ENCODE results near the gene FGR. TPM values are rescaled to one million over a fixed set of nuclear protein-coding genes. Genes with fewer than 3 reads are reported as not detected.

FGR gene
- total and polyA plus RNA-seq, 2 experiments from 2014 or later = 0.53 to 0.56 TPM

DNA sequence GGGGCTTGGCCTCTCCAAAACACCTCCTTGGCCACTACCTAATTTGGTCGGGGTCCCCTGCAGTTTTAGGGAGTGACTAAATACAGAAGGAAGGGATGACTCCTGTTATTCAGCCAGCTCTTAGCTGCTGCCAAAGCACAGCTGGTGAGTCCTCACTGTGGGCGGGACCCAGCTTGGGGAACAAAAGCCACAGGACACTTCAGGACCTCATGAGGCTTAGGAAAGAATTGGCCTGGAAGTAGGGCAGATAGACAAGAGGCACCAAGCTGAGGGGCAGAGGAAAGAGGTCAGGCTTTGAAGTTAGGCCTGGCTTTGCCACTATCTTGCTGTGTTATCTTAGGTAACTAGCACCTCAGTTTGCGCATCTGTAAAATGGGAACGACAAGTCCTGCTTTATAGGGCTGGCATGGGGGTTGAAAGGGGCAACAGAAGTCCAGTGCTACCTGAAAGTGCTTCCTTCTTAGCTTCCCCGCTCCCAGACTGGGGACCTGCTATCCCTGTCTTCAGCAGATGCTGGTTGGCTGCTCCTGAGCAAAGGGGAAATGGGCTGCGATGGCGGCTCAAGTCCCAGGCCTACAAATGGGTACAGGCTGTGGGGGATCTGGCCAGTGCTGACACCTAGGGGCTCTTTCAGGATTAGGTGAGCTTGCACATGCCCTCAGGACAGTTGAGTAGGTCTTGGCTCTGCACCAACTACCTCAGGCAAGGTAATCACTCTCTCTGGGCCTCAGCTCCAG is 21.3 kb upstream of the FGR start:
- Histone ChIP-seq H3K36me3 (ENCODE audit: insufficient read depth) (no peaks in the 10 kb centered on the region), H3K27me3 (ENCODE audit: insufficient read depth) (peaks cover 8% of the 10 kb centered on the region; the same call in 1 of the 2 replicates), H4K20me1 (replicated peaks; ENCODE audit: insufficient read depth) (no peaks in the 10 kb centered on the region), H3F3A (replicated peaks; ENCODE audit: low read depth) (0 out of 2 replicates have a peak, but pooled peaks cover 19% of the 10 kb centered on the region), H2AFZ (no peak overlapping the region; the same call in 1 of the 2 replicates), H3K79me2 (replicated peaks; ENCODE audit: insufficient read depth) (no peaks in the 10 kb centered on the region), H3K4me2 (no peak overlapping the region), H3K27ac (ENCODE audit: low read depth) (no peak overlapping the region), H3K9me2 (ENCODE audit: insufficient read depth) (no peaks in the 10 kb centered on the region), H3K4me3 (no peak overlapping the region), H3K4me1 (ENCODE audit: insufficient read depth) (peaks cover 21% of the 10 kb centered on the region)
- H3K27me3 Mint-ChIP-seq (ENCODE audit: insufficient read depth, low read depth, poor library complexity) = peaks cover 9% of the 10 kb centered on the region
- no peaks in the 10 kb centered on the region for H3K9me3 Mint-ChIP-seq
- no peaks in the 10 kb centered on the region; the same call in 2 of the 3 replicates for H3K36me3 Mint-ChIP-seq (ENCODE audit: low read depth)
- no peak overlapping the region for H3K4me3 Mint-ChIP-seq
- H3K27ac Mint-ChIP-seq = peak overlapping the region; percentile 63
- peaks cover 34% of the 10 kb centered on the region for H3K4me1 Mint-ChIP-seq
- DNase-seq (ENCODE audit: low spot score) (peak; percentile 91), ATAC-seq (peak; percentile 61)
- TF ChIP-seq, protein P1, sequence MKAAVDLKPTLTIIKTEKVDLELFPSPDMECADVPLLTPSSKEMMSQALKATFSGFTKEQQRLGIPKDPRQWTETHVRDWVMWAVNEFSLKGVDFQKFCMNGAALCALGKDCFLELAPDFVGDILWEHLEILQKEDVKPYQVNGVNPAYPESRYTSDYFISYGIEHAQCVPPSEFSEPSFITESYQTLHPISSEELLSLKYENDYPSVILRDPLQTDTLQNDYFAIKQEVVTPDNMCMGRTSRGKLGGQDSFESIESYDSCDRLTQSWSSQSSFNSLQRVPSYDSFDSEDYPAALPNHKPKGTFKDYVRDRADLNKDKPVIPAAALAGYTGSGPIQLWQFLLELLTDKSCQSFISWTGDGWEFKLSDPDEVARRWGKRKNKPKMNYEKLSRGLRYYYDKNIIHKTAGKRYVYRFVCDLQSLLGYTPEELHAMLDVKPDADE (IDR thresholded peaks at IDR 0.05) = no peak
- TF ChIP-seq STAT1 (IDR thresholded peaks at IDR 0.05; ENCODE audit: unreplicated experiment) (no peak), EZH2 (IDR thresholded peaks at IDR 0.05; ENCODE audit: low read depth, unreplicated experiment) (no peak), JUNB (IDR thresholded peaks at IDR 0.05; ENCODE audit: unreplicated experiment) (no peak), POLR2AphosphoS5 (IDR thresholded peaks at IDR 0.05; ENCODE audit: low read depth) (no peak), EZH2phosphoT487 (IDR thresholded peaks at IDR 0.05; ENCODE audit: unreplicated experiment) (no peak), ZNF331 (CRISPR knock-in tag; IDR thresholded peaks at IDR 0.05; ENCODE audit: low read depth) (no peak), NANOG (IDR thresholded peaks at IDR 0.05; ENCODE audit: borderline replicate concordance) (no peak), ZNF114 (CRISPR knock-in tag; IDR thresholded peaks at IDR 0.05) (no peak), CREB1 (CRISPR knock-in tag; IDR thresholded peaks at IDR 0.05; ENCODE audit: low read depth) (no peak)
- TF ChIP-seq, protein P2, sequence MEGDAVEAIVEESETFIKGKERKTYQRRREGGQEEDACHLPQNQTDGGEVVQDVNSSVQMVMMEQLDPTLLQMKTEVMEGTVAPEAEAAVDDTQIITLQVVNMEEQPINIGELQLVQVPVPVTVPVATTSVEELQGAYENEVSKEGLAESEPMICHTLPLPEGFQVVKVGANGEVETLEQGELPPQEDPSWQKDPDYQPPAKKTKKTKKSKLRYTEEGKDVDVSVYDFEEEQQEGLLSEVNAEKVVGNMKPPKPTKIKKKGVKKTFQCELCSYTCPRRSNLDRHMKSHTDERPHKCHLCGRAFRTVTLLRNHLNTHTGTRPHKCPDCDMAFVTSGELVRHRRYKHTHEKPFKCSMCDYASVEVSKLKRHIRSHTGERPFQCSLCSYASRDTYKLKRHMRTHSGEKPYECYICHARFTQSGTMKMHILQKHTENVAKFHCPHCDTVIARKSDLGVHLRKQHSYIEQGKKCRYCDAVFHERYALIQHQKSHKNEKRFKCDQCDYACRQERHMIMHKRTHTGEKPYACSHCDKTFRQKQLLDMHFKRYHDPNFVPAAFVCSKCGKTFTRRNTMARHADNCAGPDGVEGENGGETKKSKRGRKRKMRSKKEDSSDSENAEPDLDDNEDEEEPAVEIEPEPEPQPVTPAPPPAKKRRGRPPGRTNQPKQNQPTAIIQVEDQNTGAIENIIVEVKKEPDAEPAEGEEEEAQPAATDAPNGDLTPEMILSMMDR (conservative IDR thresholded peaks at IDR 0.05; ENCODE audit: low read depth in 2 of 2) = peak; percentile 39 to 60
- TF ChIP-seq, protein P3, sequence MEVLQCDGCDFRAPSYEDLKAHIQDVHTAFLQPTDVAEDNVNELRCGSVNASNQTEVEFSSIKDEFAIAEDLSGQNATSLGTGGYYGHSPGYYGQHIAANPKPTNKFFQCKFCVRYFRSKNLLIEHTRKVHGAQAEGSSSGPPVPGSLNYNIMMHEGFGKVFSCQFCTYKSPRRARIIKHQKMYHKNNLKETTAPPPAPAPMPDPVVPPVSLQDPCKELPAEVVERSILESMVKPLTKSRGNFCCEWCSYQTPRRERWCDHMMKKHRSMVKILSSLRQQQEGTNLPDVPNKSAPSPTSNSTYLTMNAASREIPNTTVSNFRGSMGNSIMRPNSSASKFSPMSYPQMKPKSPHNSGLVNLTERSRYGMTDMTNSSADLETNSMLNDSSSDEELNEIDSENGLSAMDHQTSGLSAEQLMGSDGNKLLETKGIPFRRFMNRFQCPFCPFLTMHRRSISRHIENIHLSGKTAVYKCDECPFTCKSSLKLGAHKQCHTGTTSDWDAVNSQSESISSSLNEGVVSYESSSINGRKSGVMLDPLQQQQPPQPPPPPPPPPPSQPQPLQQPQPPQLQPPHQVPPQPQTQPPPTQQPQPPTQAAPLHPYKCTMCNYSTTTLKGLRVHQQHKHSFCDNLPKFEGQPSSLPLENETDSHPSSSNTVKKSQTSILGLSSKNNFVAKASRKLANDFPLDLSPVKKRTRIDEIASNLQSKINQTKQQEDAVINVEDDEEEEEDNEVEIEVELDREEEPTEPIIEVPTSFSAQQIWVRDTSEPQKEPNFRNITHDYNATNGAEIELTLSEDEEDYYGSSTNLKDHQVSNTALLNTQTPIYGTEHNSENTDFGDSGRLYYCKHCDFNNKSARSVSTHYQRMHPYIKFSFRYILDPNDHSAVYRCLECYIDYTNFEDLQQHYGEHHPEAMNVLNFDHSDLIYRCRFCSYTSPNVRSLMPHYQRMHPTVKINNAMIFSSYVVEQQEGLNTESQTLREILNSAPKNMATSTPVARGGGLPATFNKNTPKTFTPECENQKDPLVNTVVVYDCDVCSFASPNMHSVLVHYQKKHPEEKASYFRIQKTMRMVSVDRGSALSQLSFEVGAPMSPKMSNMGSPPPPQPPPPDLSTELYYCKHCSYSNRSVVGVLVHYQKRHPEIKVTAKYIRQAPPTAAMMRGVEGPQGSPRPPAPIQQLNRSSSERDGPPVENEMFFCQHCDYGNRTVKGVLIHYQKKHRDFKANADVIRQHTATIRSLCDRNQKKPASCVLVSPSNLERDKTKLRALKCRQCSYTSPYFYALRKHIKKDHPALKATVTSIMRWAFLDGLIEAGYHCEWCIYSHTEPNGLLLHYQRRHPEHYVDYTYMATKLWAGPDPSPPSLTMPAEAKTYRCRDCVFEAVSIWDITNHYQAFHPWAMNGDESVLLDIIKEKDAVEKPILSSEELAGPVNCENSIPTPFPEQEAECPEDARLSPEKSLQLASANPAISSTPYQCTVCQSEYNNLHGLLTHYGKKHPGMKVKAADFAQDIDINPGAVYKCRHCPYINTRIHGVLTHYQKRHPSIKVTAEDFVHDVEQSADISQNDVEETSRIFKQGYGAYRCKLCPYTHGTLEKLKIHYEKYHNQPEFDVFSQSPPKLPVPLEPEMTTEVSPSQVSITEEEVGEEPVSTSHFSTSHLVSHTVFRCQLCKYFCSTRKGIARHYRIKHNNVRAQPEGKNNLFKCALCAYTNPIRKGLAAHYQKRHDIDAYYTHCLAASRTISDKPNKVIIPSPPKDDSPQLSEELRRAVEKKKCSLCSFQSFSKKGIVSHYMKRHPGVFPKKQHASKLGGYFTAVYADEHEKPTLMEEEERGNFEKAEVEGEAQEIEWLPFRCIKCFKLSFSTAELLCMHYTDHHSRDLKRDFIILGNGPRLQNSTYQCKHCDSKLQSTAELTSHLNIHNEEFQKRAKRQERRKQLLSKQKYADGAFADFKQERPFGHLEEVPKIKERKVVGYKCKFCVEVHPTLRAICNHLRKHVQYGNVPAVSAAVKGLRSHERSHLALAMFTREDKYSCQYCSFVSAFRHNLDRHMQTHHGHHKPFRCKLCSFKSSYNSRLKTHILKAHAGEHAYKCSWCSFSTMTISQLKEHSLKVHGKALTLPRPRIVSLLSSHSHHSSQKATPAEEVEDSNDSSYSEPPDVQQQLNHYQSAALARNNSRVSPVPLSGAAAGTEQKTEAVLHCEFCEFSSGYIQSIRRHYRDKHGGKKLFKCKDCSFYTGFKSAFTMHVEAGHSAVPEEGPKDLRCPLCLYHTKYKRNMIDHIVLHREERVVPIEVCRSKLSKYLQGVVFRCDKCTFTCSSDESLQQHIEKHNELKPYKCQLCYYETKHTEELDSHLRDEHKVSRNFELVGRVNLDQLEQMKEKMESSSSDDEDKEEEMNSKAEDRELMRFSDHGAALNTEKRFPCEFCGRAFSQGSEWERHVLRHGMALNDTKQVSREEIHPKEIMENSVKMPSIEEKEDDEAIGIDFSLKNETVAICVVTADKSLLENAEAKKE (CRISPR knock-in tag; IDR thresholded peaks at IDR 0.05) = 0 out of 2 replicates have a peak, but pooled peaks have one; percentile 40
- TF ChIP-seq, protein P4, sequence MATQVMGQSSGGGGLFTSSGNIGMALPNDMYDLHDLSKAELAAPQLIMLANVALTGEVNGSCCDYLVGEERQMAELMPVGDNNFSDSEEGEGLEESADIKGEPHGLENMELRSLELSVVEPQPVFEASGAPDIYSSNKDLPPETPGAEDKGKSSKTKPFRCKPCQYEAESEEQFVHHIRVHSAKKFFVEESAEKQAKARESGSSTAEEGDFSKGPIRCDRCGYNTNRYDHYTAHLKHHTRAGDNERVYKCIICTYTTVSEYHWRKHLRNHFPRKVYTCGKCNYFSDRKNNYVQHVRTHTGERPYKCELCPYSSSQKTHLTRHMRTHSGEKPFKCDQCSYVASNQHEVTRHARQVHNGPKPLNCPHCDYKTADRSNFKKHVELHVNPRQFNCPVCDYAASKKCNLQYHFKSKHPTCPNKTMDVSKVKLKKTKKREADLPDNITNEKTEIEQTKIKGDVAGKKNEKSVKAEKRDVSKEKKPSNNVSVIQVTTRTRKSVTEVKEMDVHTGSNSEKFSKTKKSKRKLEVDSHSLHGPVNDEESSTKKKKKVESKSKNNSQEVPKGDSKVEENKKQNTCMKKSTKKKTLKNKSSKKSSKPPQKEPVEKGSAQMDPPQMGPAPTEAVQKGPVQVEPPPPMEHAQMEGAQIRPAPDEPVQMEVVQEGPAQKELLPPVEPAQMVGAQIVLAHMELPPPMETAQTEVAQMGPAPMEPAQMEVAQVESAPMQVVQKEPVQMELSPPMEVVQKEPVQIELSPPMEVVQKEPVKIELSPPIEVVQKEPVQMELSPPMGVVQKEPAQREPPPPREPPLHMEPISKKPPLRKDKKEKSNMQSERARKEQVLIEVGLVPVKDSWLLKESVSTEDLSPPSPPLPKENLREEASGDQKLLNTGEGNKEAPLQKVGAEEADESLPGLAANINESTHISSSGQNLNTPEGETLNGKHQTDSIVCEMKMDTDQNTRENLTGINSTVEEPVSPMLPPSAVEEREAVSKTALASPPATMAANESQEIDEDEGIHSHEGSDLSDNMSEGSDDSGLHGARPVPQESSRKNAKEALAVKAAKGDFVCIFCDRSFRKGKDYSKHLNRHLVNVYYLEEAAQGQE (IDR thresholded peaks at IDR 0.05; ENCODE audit: unreplicated experiment) = no peak

All from GM23338 (cell line).